ENCODE measurements around the gene CCDC88C. TPM values are rescaled to one million over a fixed set of nuclear protein-coding genes. Genes with fewer than 3 reads are reported as not detected.
A peak's percentile ranks its signal among the peaks of the same experiment; 100 is the strongest.

CCDC88C gene
- polyA plus RNA-seq, 2 of the 4 experiments (the other 2 are of a cell fraction) = 2.9 to 3.7 TPM

- no peak for TF ChIP-seq PHF8 (IDR thresholded peaks at IDR 0.05; ENCODE audit: borderline replicate concordance, low read depth)
- TF ChIP-seq, protein P1, sequence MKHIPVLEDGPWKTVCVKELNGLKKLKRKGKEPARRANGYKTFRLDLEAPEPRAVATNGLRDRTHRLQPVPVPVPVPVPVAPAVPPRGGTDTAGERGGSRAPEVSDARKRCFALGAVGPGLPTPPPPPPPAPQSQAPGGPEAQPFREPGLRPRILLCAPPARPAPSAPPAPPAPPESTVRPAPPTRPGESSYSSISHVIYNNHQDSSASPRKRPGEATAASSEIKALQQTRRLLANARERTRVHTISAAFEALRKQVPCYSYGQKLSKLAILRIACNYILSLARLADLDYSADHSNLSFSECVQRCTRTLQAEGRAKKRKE (CRISPR knock-in tag; IDR thresholded peaks at IDR 0.05; ENCODE audit: low read depth) = no peak
- no peak for TF ChIP-seq PBX3 (IDR thresholded peaks at IDR 0.05)
- TF ChIP-seq JUN (IDR thresholded peaks at IDR 0.05) = no peak
- TF ChIP-seq MAX (IDR thresholded peaks at IDR 0.05) = no peak
- ATAC-seq = peak in 1 of 2 experiments; percentile 35; a peak in 1 of 6 replicates
- no peak overlapping the region for H3K4me3 ChIP-seq
- WGBS (ENCODE audit: missing lambda C conversion rate) = 91% methylated on average over 7 of the region's 7 CpGs
- DNase-seq (ENCODE audit: low read depth in 1 of 2, low spot score in 1 of 2) = no peak
- no peaks in the 10 kb centered on the region for H3K4me1 ChIP-seq
- no peak for FAIRE-seq
- ChIA-PET POLR2A (no interaction called here), CTCF (interaction anchor here (0.6 to 12.3 kb wide), 2 partner anchors 14 to 23 kb away, joined by 3 to 124 read pairs; no protein-coding TSS in a partner anchor)
- no peaks in the 10 kb centered on the region for H3K9me3 ChIP-seq
- no peak overlapping the region for H3K27ac ChIP-seq
- no peak overlapping the region for H3K4me2 ChIP-seq
Measured at GRCh38 chr14:91338379-91338778, 79.2 kb downstream of the CCDC88C start.

DNA sequence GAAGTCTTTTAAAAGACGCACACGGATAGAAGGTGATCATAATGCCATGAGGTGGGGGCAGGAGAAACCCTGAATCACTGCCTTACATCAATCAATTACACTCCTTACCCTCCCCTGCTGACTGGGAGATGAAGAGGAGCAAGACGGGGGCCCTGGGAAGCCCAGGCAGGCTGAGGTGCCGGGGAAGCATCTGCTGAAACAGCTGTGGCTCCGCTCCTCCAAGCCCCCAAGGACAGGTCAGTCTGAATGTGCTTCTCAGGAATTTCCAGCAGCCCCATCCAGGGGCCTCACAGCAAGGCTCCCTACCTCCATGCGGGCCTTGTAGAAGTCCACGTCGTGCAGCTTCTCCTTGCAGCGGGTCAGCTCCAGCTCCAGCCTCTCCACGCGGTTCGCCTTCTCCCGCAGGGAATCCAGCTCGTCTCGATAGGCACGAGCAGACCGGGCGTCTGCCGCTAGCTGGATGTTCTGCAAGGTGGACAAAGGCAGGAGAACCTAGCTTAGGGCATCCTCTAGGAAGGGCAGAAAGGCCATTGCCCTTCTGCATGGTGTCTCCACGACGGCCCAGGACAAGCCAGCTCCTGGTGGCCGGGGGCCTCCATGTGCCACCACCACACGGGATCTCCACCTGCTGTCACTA lies 79.8 kb downstream of the CCDC88C start:
- Histone ChIP-seq H3K9me3 (no peaks in the 10 kb centered on the region), H3K4me3 (no peak overlapping the region), H3K4me2 (no peak overlapping the region), H3K27ac (no peak overlapping the region), H3K4me1 (no peaks in the 10 kb centered on the region)
- TF ChIP-seq CTCF (IDR thresholded peaks at IDR 0.05) (no peak), JUNB (IDR thresholded peaks at IDR 0.05) (no peak), RCOR1 (IDR thresholded peaks at IDR 0.05; ENCODE audit: low read depth, low read length) (no peak), CHD2 (IDR thresholded peaks at IDR 0.05; ENCODE audit: low read length, partially characterized antibody) (no peak), KDM5A (IDR thresholded peaks at IDR 0.05) (no peak), BHLHE40 (IDR thresholded peaks at IDR 0.05; ENCODE audit: low read depth, low read length) (no peak), POLR2AphosphoS2 (conservative IDR thresholded peaks at IDR 0.05; ENCODE audit: low read length) (no peak), PHF8 (IDR thresholded peaks at IDR 0.05; ENCODE audit: borderline replicate concordance, low read depth) (no peak), FOSB (CRISPR knock-in tag; IDR thresholded peaks at IDR 0.05) (no peak), MAX (IDR thresholded peaks at IDR 0.05) (no peak), PBX3 (IDR thresholded peaks at IDR 0.05) (no peak), HES2 (IDR thresholded peaks at IDR 0.05) (no peak), JUN (IDR thresholded peaks at IDR 0.05) (no peak), HDAC2 (IDR thresholded peaks at IDR 0.05) (no peak), HOXA7 (CRISPR knock-in tag; IDR thresholded peaks at IDR 0.05) (no peak), USF2 (IDR thresholded peaks at IDR 0.05) (no peak), ZFP36 (IDR thresholded peaks at IDR 0.05; ENCODE audit: borderline replicate concordance, partially characterized antibody) (no peak)
- TF ChIP-seq, protein P1 (CRISPR knock-in tag; IDR thresholded peaks at IDR 0.05; ENCODE audit: low read depth) = no peak
- TF ChIP-seq, protein P2, sequence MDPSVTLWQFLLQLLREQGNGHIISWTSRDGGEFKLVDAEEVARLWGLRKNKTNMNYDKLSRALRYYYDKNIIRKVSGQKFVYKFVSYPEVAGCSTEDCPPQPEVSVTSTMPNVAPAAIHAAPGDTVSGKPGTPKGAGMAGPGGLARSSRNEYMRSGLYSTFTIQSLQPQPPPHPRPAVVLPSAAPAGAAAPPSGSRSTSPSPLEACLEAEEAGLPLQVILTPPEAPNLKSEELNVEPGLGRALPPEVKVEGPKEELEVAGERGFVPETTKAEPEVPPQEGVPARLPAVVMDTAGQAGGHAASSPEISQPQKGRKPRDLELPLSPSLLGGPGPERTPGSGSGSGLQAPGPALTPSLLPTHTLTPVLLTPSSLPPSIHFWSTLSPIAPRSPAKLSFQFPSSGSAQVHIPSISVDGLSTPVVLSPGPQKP (IDR thresholded peaks at IDR 0.05; ENCODE audit: low read depth, low read length) = no peak
- TF ChIP-seq, protein P3, sequence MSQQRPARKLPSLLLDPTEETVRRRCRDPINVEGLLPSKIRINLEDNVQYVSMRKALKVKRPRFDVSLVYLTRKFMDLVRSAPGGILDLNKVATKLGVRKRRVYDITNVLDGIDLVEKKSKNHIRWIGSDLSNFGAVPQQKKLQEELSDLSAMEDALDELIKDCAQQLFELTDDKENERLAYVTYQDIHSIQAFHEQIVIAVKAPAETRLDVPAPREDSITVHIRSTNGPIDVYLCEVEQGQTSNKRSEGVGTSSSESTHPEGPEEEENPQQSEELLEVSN (IDR thresholded peaks at IDR 0.05; ENCODE audit: borderline replicate concordance, low read depth) = no peak
- 94% methylated on average over 21 of the region's 23 CpGs for WGBS (ENCODE audit: missing lambda C conversion rate)
- CTCF ChIA-PET = interaction anchor here (0.6 to 12.3 kb wide), 4 partner anchors 9 to 81 kb away, joined by 3 to 124 read pairs (median 4); no protein-coding TSS in a partner anchor
- FAIRE-seq (no peak), DNase-seq (ENCODE audit: low read depth in 1 of 2, low spot score in 1 of 2) (no peak), ATAC-seq (no peak)
- POLR2A ChIA-PET = no interaction called here

Data from A549 (cell line).